DOHH2 (cell line): Measurements from ENCODE around the gene EZR.

Experiments used
- H3F3A ChIP-seq: fragments of 200-600 bp; sonication (generic), shearing (Covaris generic); 2 replicates; pipeline ENCODE4 v1.6.0; 2016; ENCODE audit warnings: antibody characterized with exemption, mild to moderate bottlenecking; ENCODE audit not compliant: control insufficient read depth, insufficient read depth
- H3K27ac ChIP-seq: fragments of 200-600 bp; sonication (generic); 2 replicates; pipeline ENCODE4 v1.5.1; 2014; ENCODE audit warnings: low read depth, mild to moderate bottlenecking, low read length, moderate library complexity
- H3K27me3 ChIP-seq: fragments of 200-600 bp; sonication (generic); 2 replicates; pipeline ENCODE4 v1.6.1; 2014; ENCODE audit warnings: mild to moderate bottlenecking, low read length, mixed read lengths; ENCODE audit not compliant: control insufficient read depth
- H3K36me3 ChIP-seq: fragments of 200-600 bp; sonication (generic); 2 replicates; pipeline ENCODE4 v1.6.1; 2014; ENCODE audit warnings: mild to moderate bottlenecking, low read length, moderate library complexity, mixed read lengths; ENCODE audit not compliant: control insufficient read depth
- H3K4me1 ChIP-seq: fragments of 200-600 bp; sonication (generic); 2 replicates; pipeline ENCODE4 v1.6.1; 2014; ENCODE audit warnings: mild to moderate bottlenecking, low read length, mixed read lengths; ENCODE audit not compliant: control insufficient read depth
- H3K4me2 ChIP-seq: fragments of 200-600 bp; sonication (generic); 2 replicates; pipeline ENCODE4 v1.6.0; 2014; ENCODE audit warnings: mild to moderate bottlenecking, low read length, moderate library complexity
- H3K4me3 ChIP-seq: fragments of 200-600 bp; sonication (generic); 2 replicates; pipeline ENCODE4 v1.5.1; 2014; ENCODE audit warnings: mild to moderate bottlenecking, low read length, mixed read lengths
- H3K79me2 ChIP-seq: fragments of 200-600 bp; sonication (generic); 2 replicates; pipeline ENCODE4 v1.6.1; 2014; ENCODE audit warnings: mild to moderate bottlenecking, low read length, mixed read lengths; ENCODE audit not compliant: control insufficient read depth
- H3K9me2 ChIP-seq: fragments of 200-600 bp; sonication (generic); replicated peaks from 2 replicates; pipeline ENCODE4 v1.6.1; 2014; ENCODE audit warnings: mild to moderate bottlenecking, low read length, mixed read lengths; ENCODE audit not compliant: control insufficient read depth
- H3K9me3 ChIP-seq: fragments of 200-600 bp; sonication (generic); 2 replicates; pipeline ENCODE4 v1.6.1; 2014; ENCODE audit warnings: antibody characterized with exemption, low read length, mixed read lengths; ENCODE audit not compliant: control insufficient read depth, insufficient read depth
- H4K20me1 ChIP-seq: fragments of 200-600 bp; sonication (generic); 2 replicates; pipeline ENCODE4 v1.6.0; 2014; ENCODE audit warnings: low read depth, mild to moderate bottlenecking, antibody characterized with exemption, low read length, moderate library complexity; ENCODE audit not compliant: control insufficient read depth, insufficient read depth
- EZH2phosphoT487 ChIP-seq: fragments of 200-600 bp; sonication (generic); IDR thresholded peaks from 2 replicates; pipeline ENCODE4 v1.6.1; 2017; ENCODE audit warnings: borderline replicate concordance, mild to moderate bottlenecking, antibody characterized with exemption, low read length, moderate library complexity, mixed read lengths
- TF ChIP-seq, protein P1 (sequence below): fragments of 200-600 bp; sonication (generic); IDR thresholded peaks from one replicate; pipeline ENCODE4 v1.5.1; 2014; ENCODE audit warnings: antibody characterized with exemption, mild to moderate bottlenecking, low read depth, low read length; ENCODE audit not compliant: poor library complexity, severe bottlenecking

Gene EZR

GRCh38 chr6:158850807-158851115 lies 31.6 kb upstream of the EZR start:
- H3K36me3 ChIP-seq = no peaks in the 10 kb centered on the region
- no peak for TF ChIP-seq EZH2phosphoT487
- TF ChIP-seq, protein P1, sequence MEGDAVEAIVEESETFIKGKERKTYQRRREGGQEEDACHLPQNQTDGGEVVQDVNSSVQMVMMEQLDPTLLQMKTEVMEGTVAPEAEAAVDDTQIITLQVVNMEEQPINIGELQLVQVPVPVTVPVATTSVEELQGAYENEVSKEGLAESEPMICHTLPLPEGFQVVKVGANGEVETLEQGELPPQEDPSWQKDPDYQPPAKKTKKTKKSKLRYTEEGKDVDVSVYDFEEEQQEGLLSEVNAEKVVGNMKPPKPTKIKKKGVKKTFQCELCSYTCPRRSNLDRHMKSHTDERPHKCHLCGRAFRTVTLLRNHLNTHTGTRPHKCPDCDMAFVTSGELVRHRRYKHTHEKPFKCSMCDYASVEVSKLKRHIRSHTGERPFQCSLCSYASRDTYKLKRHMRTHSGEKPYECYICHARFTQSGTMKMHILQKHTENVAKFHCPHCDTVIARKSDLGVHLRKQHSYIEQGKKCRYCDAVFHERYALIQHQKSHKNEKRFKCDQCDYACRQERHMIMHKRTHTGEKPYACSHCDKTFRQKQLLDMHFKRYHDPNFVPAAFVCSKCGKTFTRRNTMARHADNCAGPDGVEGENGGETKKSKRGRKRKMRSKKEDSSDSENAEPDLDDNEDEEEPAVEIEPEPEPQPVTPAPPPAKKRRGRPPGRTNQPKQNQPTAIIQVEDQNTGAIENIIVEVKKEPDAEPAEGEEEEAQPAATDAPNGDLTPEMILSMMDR = no peak
- H3K4me3 ChIP-seq = no peak overlapping the region
- H4K20me1 ChIP-seq = no peaks in the 10 kb centered on the region
- no peaks in the 10 kb centered on the region for H3K27me3 ChIP-seq
- peaks cover 12% of the 10 kb centered on the region for H3K79me2 ChIP-seq
- H3K9me2 ChIP-seq = no peaks in the 10 kb centered on the region
- no peaks in the 10 kb centered on the region for H3K9me3 ChIP-seq
- H3F3A ChIP-seq = peaks cover 4% of the 10 kb centered on the region
- no peak overlapping the region; the same call in 1 of the 2 replicates for H3K27ac ChIP-seq
- H3K4me2 ChIP-seq = peak overlapping the region; percentile 41; the same call in 1 of the 2 replicates
- H3K4me1 ChIP-seq = peaks cover 58% of the 10 kb centered on the region

DNA sequence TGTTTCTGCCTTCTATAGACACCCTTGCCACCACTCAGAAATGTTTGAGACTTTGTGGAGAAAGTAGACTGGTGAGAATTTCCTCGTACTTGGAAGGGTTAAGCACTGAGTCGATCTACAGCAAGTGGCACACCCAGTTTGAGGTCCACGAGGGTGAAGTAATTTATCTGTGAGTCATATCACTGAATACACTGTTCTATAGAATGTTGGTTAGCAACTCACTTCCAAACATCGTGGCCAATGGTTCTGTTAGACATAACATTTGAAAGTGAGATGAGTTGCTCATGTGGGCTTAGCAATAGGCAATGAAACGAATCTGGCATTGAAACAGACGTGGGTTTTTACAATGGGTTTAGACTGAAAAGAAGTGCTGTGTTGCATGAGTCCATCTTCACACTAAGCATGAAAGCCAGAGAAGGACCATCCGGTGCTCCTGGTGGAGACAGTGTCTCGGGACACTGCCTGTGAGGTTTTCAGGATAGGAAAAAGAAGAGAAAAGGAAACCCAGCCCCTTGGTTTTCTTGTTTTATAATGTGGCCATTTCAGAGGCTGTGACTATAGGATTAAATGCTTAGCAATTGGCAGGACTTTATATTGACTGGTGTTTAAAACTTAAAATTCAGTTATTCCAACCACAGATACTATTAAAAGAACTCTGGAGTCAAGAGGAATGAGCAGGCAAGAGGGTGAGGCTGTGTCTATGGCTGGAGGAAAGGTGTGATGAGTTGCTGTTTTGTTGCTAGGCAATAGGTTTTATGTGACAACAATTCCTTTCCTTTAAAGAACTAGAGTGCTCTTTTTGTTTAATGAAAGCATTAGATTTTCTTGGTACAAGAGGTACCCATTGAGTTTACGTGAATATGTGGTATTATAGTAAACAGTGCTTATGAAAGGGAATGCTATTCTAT lies 31.0 kb upstream of the EZR start:
- no peaks in the 10 kb centered on the region for H3K9me3 ChIP-seq
- H3K79me2 ChIP-seq = peaks cover 12% of the 10 kb centered on the region
- TF ChIP-seq, protein P1 = no peak
- TF ChIP-seq EZH2phosphoT487 = no peak
- H3K9me2 ChIP-seq = no peaks in the 10 kb centered on the region
- H3K4me1 ChIP-seq = peaks cover 53% of the 10 kb centered on the region
- H3F3A ChIP-seq = peaks cover 4% of the 10 kb centered on the region
- H3K27me3 ChIP-seq = no peaks in the 10 kb centered on the region
- H3K36me3 ChIP-seq = no peaks in the 10 kb centered on the region
- H3K27ac ChIP-seq = no peak overlapping the region; the same call in 1 of the 2 replicates
- no peaks in the 10 kb centered on the region for H4K20me1 ChIP-seq
- 0 out of 2 replicates have a peak overlapping the region, but pooled peaks have one; percentile 1 for H3K4me3 ChIP-seq
- H3K4me2 ChIP-seq = peak overlapping the region; percentile 41

- no peak overlapping the region for H3K4me2 ChIP-seq
- H3K27ac ChIP-seq = no peak overlapping the region
- H3F3A ChIP-seq = peaks cover 9% of the 10 kb centered on the region
- H3K27me3 ChIP-seq = no peaks in the 10 kb centered on the region
- H3K79me2 ChIP-seq = no peaks in the 10 kb centered on the region
- H3K36me3 ChIP-seq = no peaks in the 10 kb centered on the region
- no peak for TF ChIP-seq EZH2phosphoT487
- H3K4me3 ChIP-seq = no peak overlapping the region
- H3K4me1 ChIP-seq = peaks cover 53% of the 10 kb centered on the region
- no peaks in the 10 kb centered on the region for H4K20me1 ChIP-seq
- H3K9me3 ChIP-seq = no peaks in the 10 kb centered on the region
- no peaks in the 10 kb centered on the region for H3K9me2 ChIP-seq
Observed at GRCh38 chr6:158848490-158848895, 29.3 kb upstream of the EZR start.

GRCh38 chr6:158847786-158848185 lies 28.6 kb upstream of the EZR start:
- Histone ChIP-seq H3K4me3 (no peak overlapping the region), H3K4me2 (no peak overlapping the region), H3K36me3 (no peaks in the 10 kb centered on the region), H3K79me2 (no peaks in the 10 kb centered on the region), H3K27ac (no peak overlapping the region), H3F3A (peaks cover 9% of the 10 kb centered on the region), H4K20me1 (no peaks in the 10 kb centered on the region), H3K4me1 (peaks cover 53% of the 10 kb centered on the region), H3K9me3 (no peaks in the 10 kb centered on the region), H3K9me2 (no peaks in the 10 kb centered on the region), H3K27me3 (no peaks in the 10 kb centered on the region)
- TF ChIP-seq, protein P1 = no peak
- TF ChIP-seq EZH2phosphoT487 = no peak
